ENCODE measurements around the gene MOB1A.

DNA sequence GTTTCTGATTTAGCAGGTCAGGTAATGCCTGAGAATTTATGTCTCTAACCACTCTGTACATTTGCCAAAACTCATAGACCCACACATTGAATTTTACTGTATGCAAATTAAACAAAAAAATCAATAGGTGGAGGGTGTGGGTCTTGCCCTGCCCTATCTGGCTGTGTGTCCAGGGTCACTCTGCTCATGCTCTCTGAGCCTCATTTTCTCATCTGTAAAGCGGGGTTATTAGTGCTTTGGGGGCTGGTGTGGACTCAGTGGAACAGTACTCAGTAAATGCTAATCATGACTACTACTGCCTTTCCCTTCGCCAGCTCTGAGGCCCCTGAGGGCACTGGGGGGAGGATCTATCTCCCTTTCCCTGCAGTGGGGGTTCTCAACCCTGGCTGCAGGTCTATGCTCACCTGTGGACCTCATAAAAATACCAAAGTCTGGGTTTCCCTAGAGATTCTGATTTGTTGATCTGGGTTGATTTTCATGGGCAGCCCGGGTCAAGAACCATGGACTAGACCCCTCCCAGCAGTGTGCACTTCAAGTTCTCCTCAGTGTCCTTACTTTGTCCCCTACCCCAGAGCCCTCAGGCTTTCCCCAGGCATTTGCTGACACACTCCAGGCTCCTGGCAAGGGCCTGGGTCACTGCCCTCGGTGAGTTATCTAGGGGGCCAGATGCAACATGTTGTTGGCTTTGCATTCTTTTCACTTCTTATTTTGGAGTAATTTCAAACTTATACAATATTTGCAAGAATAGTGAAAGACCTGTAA, 47.2 kb upstream of the MOB1A start:
- no peak for TF ChIP-seq YY1 (IDR thresholded peaks at IDR 0.05; ENCODE audit: insufficient read depth, insufficient read length)
- no peak for TF ChIP-seq SUZ12 (IDR thresholded peaks at IDR 0.05; ENCODE audit: extremely low read depth, insufficient read depth, insufficient read length)

Data from NT2/D1 (cell line).